Astrocyte (in vitro differentiated cells and primary cell): ENCODE results near the gene IL13. TPM values are rescaled to one million over a fixed set of nuclear protein-coding genes. Genes with fewer than 3 reads are reported as not detected.

Source experiments
- DNase-seq: peaks from one replicate; pipeline ENCODE4 v3.0.0-alpha.2; 2010; ENCODE audit warnings: low read depth
- FAIRE-seq: peaks from 2 replicates; lab custom pipeline; 2011; peaks lifted over from hg19 to GRCh38; lab: Jason Lieb, UNC
- H2AFZ ChIP-seq: 2 replicates; pipeline ENCODE4 v1.6.0; 2012; ENCODE audit warnings: low read depth, low read length, inconsistent platforms
- H3K27ac ChIP-seq: 2 replicates; pipeline ENCODE4 v1.5.1; 2011; ENCODE audit warnings: low read depth, low read length, inconsistent platforms
- H3K27me3 ChIP-seq: 2 replicates; pipeline ENCODE4 v1.6.0; 2011; ENCODE audit warnings: low read length, inconsistent platforms; ENCODE audit not compliant: insufficient read depth
- H3K36me3 ChIP-seq: 2 replicates; pipeline ENCODE4 v1.5.1; 2011; ENCODE audit warnings: low read length, inconsistent platforms; ENCODE audit not compliant: insufficient read depth
- H3K4me1 ChIP-seq: 2 replicates; pipeline ENCODE4 v1.5.1; 2011; ENCODE audit warnings: low read length, inconsistent platforms; ENCODE audit not compliant: insufficient read depth
- H3K4me2 ChIP-seq: 2 replicates; pipeline ENCODE4 v1.6.0; 2012; ENCODE audit warnings: low read length, inconsistent platforms
- H3K4me3 ChIP-seq: 2 replicates; pipeline ENCODE4 v1.5.1; 2011; ENCODE audit warnings: low read depth, mild to moderate bottlenecking, low read length, inconsistent platforms; ENCODE audit not compliant: insufficient read depth
- H3K79me2 ChIP-seq: 2 replicates; pipeline ENCODE4 v1.6.0; 2012; ENCODE audit warnings: mild to moderate bottlenecking, low read length, inconsistent platforms; ENCODE audit not compliant: insufficient read depth
- H3K9ac ChIP-seq: 2 replicates; pipeline ENCODE4 v1.6.0; 2012; ENCODE audit warnings: mild to moderate bottlenecking, low read length, inconsistent platforms
- H3K9me3 ChIP-seq: 2 replicates; pipeline ENCODE4 v1.5.1; 2012; ENCODE audit warnings: low read depth, mild to moderate bottlenecking, low read length, inconsistent platforms; ENCODE audit not compliant: insufficient read depth
- H4K20me1 ChIP-seq: 2 replicates; pipeline ENCODE4 v1.6.0; 2012; ENCODE audit warnings: low read length, inconsistent platforms; ENCODE audit not compliant: insufficient read depth
- H3K27ac Mint-ChIP-seq: one replicate; pipeline ENCODE4 v1.8.0; 2021; ENCODE audit warnings: mild to moderate bottlenecking, mixed read lengths; ENCODE audit not compliant: unreplicated experiment
- H3K27me3 Mint-ChIP-seq: one replicate; pipeline ENCODE4 v1.8.0; 2021; ENCODE audit warnings: low read depth, mixed read lengths; ENCODE audit not compliant: unreplicated experiment
- H3K36me3 Mint-ChIP-seq: one replicate; pipeline ENCODE4 v1.8.0; 2021; ENCODE audit warnings: low read depth, mixed read lengths; ENCODE audit not compliant: unreplicated experiment
- H3K4me1 Mint-ChIP-seq: one replicate; pipeline ENCODE4 v1.8.0; 2021; ENCODE audit warnings: low read depth, mixed read lengths; ENCODE audit not compliant: unreplicated experiment
- H3K4me3 Mint-ChIP-seq: one replicate; pipeline ENCODE4 v1.8.0; 2021; ENCODE audit warnings: mild to moderate bottlenecking, moderate library complexity, mixed read lengths; ENCODE audit not compliant: unreplicated experiment
- H3K9me3 Mint-ChIP-seq: one replicate; pipeline ENCODE4 v1.8.0; 2021; ENCODE audit warnings: mild to moderate bottlenecking, mixed read lengths; ENCODE audit not compliant: unreplicated experiment
- CTCF ChIP-seq: IDR thresholded peaks from 2 replicates; pipeline ENCODE4 v1.5.1; 2011; ENCODE audit warnings: low read depth, mild to moderate bottlenecking, inconsistent platforms, low read length, moderate library complexity; ENCODE audit not compliant: insufficient read depth
- EZH2 ChIP-seq: IDR thresholded peaks from 2 replicates; pipeline ENCODE4 v1.6.1; 2012; ENCODE audit warnings: mild to moderate bottlenecking, low read length, inconsistent platforms; ENCODE audit not compliant: insufficient read depth
- total RNA-seq: library from RNA; stranded (reverse); gene quantifications from 2 replicates; pipeline ENCODE4 v1.2.1, GENCODE V29; 2021

Gene IL13
- total RNA-seq, 1 donor from 2014 or later: not detected

GRCh38 chr5:132661231-132662003 lies 3.4 kb downstream of the IL13 start:
- H3K4me2 ChIP-seq: no peak overlapping the region
- no peak overlapping the region for H3K9ac ChIP-seq
- no peaks in the 10 kb centered on the region for H3K9me3 ChIP-seq
- H4K20me1 ChIP-seq: no peaks in the 10 kb centered on the region
- no peaks in the 10 kb centered on the region for H3K27me3 ChIP-seq
- H2AFZ ChIP-seq: no peak overlapping the region
- H3K27ac ChIP-seq: no peak overlapping the region
- no peak for TF ChIP-seq CTCF
- TF ChIP-seq EZH2: no peak
- no peak overlapping the region for H3K27ac Mint-ChIP-seq
- H3K4me3 ChIP-seq: no peak overlapping the region
- H3K4me3 Mint-ChIP-seq: no peak overlapping the region
- no peaks in the 10 kb centered on the region for H3K9me3 Mint-ChIP-seq
- no peaks in the 10 kb centered on the region for H3K79me2 ChIP-seq
- H3K36me3 Mint-ChIP-seq: no peaks in the 10 kb centered on the region
- DNase-seq (no peak), FAIRE-seq (no peak)
- H3K4me1 Mint-ChIP-seq: peaks cover 34% of the 10 kb centered on the region
- peaks cover 22% of the 10 kb centered on the region for H3K27me3 Mint-ChIP-seq
- no peaks in the 10 kb centered on the region for H3K36me3 ChIP-seq
- H3K4me1 ChIP-seq: no peaks in the 10 kb centered on the region

- Histone ChIP-seq H3K79me2 (no peaks in the 10 kb centered on the region), H3K4me1 (no peaks in the 10 kb centered on the region), H3K36me3 (no peaks in the 10 kb centered on the region), H3K27me3 (no peaks in the 10 kb centered on the region), H3K4me2 (no peak overlapping the region), H3K9ac (no peak overlapping the region), H4K20me1 (no peaks in the 10 kb centered on the region), H3K4me3 (no peak overlapping the region), H3K27ac (no peak overlapping the region), H3K9me3 (no peaks in the 10 kb centered on the region), H2AFZ (no peak overlapping the region)
- H3K27me3 Mint-ChIP-seq: peaks cover 17% of the 10 kb centered on the region
- H3K36me3 Mint-ChIP-seq: no peaks in the 10 kb centered on the region
- no peak for TF ChIP-seq CTCF
- no peak for DNase-seq
- FAIRE-seq: no peak
- no peaks in the 10 kb centered on the region for H3K9me3 Mint-ChIP-seq
- peaks cover 34% of the 10 kb centered on the region for H3K4me1 Mint-ChIP-seq
- H3K27ac Mint-ChIP-seq: no peak overlapping the region
- no peak overlapping the region for H3K4me3 Mint-ChIP-seq
Measured at GRCh38 chr5:132662004-132662401, 4.0 kb downstream of the IL13 start.

GRCh38 chr5:132662925-132663770 lies 5.2 kb downstream of the IL13 start:
- Mint-ChIP-seq H3K9me3 (no peaks in the 10 kb centered on the region), H3K4me3 (no peak overlapping the region), H3K27ac (peak overlapping the region; percentile 55), H3K4me1 (peaks cover 37% of the 10 kb centered on the region), H3K36me3 (no peaks in the 10 kb centered on the region), H3K27me3 (peaks cover 12% of the 10 kb centered on the region)
- Histone ChIP-seq H3K27ac (no peak overlapping the region), H3K9ac (no peak overlapping the region), H3K9me3 (no peaks in the 10 kb centered on the region), H3K4me2 (no peak overlapping the region), H3K4me3 (no peak overlapping the region), H3K27me3 (no peaks in the 10 kb centered on the region), H3K4me1 (no peaks in the 10 kb centered on the region), H3K79me2 (no peaks in the 10 kb centered on the region), H2AFZ (no peak overlapping the region), H3K36me3 (no peaks in the 10 kb centered on the region), H4K20me1 (no peaks in the 10 kb centered on the region)
- TF ChIP-seq EZH2 (no peak), CTCF (no peak)
- DNase-seq (no peak), FAIRE-seq (no peak)
